Activated B cell treated with CpG ODN at 0.5 μM for 24 hours (primary cell): ENCODE data around the gene CS. TPM values are rescaled to one million over a fixed set of nuclear protein-coding genes. Genes with fewer than 3 reads are reported as not detected.

Experiments
- ATAC-seq: fragments of 200-7000 bp; cut with Tn5 transposase; one replicate; pipeline ENCODE4 v1.10.0; 2021; ENCODE audit warnings: low read depth, mild to moderate bottlenecking, moderate library complexity
- CTCF ChIA-PET: fragments of 350-600 bp; sonication (Branson Sonifier 250); formaldehyde crosslinking; loops from one replicate; lab custom pipeline; 2021; ENCODE audit warnings: antibody characterized with exemption; lab: Charles Lee
- POLR2A ChIA-PET: fragments of 350-600 bp; sonication (Branson Sonifier 250); formaldehyde crosslinking; loops from one replicate; lab custom pipeline; 2021; ENCODE audit warnings: antibody characterized with exemption; lab: Charles Lee
- DNase-seq: peaks from one replicate; pipeline ENCODE4 v3.0.0; 2022
- H3K27ac Mint-ChIP-seq: one replicate; pipeline ENCODE4 v1.8.0; 2020; ENCODE audit warnings: mixed read lengths
- H3K27me3 Mint-ChIP-seq: one replicate; pipeline ENCODE4 v1.8.0; 2021; ENCODE audit warnings: mixed read lengths
- H3K36me3 Mint-ChIP-seq: one replicate; pipeline ENCODE4 v1.8.0; 2021; ENCODE audit warnings: low read depth, mixed read lengths
- H3K4me1 Mint-ChIP-seq: one replicate; pipeline ENCODE4 v1.8.0; 2021; ENCODE audit warnings: mixed read lengths
- H3K4me3 Mint-ChIP-seq: one replicate; pipeline ENCODE4 v1.8.0; 2020; ENCODE audit warnings: mild to moderate bottlenecking, mixed read lengths
- H3K9me3 Mint-ChIP-seq: one replicate; pipeline ENCODE4 v1.8.0; 2020; ENCODE audit warnings: mixed read lengths
- intact Hi-C: fragments of 100-400 bp; cut with micrococcal nuclease; formaldehyde crosslinking; loops from one replicate; pipeline ENCODE4 v1.15.1; 2024
- total RNA-seq: library from RNA; stranded (reverse); gene quantifications from 2 replicates; pipeline ENCODE4 v1.2.3, GENCODE V29; 2022
- TF ChIP-seq, protein P1 (sequence below): fragments of 200-600 bp; IDR thresholded peaks from one replicate; pipeline ENCODE4 v1.8.0; 2022; ENCODE audit warnings: antibody characterized with exemption, mild to moderate bottlenecking

Gene CS
- total RNA-seq, 1 donor from 2014 or later = 233 TPM

DNA sequence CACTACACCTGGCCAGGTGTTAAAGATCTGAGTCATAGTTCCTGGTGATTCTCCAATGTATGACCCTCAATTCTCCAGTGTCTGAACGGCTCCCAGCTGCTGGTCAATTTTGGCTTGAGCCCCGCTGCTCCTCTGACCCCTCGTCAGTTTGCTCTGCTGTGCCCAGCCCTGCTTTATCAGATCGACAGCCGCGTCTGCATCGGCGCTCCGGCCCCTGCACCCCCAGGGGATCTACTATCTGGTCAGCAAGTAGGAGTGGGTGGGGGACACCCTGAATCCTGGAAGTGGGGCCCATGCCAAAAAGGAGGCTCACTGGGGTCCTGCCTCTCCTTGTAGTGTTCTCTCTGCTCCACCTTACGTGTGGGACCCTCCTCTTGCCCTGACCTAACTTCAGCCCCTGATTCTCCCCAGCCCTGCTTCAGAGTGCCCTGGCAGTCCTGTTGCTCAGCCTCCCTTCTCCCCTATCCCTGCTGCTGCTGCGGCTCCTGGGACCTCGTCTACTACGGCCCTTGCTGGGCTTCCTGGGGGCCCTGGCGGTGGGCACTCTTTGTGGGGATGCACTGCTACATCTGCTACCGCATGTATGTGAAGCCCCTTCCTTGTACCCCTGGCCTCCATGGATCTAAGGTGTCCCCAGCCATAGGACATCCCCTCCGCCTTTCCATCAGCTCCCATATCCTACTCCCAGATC lies 65.2 kb downstream of the CS start:
- Mint-ChIP-seq H3K4me3 (no peak overlapping the region), H3K27ac (no peak overlapping the region), H3K36me3 (peaks cover 16% of the 10 kb centered on the region), H3K9me3 (no peaks in the 10 kb centered on the region), H3K27me3 (no peaks in the 10 kb centered on the region), H3K4me1 (peaks cover 1% of the 10 kb centered on the region)
- DNase-seq (no peak), ATAC-seq (no peak)
- CTCF ChIA-PET = no interaction called here
- POLR2A ChIA-PET = interaction anchor here (0.6 kb wide), 1 partner anchor 356 kb away, joined by 3 read pairs; no protein-coding TSS in a partner anchor
- TF ChIP-seq, protein P1, sequence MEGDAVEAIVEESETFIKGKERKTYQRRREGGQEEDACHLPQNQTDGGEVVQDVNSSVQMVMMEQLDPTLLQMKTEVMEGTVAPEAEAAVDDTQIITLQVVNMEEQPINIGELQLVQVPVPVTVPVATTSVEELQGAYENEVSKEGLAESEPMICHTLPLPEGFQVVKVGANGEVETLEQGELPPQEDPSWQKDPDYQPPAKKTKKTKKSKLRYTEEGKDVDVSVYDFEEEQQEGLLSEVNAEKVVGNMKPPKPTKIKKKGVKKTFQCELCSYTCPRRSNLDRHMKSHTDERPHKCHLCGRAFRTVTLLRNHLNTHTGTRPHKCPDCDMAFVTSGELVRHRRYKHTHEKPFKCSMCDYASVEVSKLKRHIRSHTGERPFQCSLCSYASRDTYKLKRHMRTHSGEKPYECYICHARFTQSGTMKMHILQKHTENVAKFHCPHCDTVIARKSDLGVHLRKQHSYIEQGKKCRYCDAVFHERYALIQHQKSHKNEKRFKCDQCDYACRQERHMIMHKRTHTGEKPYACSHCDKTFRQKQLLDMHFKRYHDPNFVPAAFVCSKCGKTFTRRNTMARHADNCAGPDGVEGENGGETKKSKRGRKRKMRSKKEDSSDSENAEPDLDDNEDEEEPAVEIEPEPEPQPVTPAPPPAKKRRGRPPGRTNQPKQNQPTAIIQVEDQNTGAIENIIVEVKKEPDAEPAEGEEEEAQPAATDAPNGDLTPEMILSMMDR = no peak
- intact Hi-C loops = no loop called here

DNA sequence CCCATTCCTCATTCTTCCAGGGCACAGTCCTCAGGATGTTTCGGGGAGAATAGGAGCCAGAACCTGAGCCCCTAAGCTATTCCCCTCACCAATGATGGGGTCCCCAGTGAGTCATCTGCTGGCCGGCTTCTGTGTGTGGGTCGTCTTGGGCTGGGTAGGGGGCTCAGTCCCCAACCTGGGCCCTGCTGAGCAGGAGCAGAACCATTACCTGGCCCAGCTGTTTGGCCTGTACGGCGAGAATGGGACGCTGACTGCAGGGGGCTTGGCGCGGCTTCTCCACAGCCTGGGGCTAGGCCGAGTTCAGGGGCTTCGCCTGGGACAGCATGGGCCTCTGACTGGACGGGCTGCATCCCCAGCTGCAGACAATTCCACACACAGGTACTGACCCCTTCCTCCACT lies 68.9 kb downstream of the CS start:
- Mint-ChIP-seq H3K4me1 (peaks cover 1% of the 10 kb centered on the region), H3K9me3 (no peaks in the 10 kb centered on the region), H3K27ac (no peak overlapping the region), H3K36me3 (peaks cover 8% of the 10 kb centered on the region), H3K27me3 (no peaks in the 10 kb centered on the region), H3K4me3 (no peak overlapping the region)
- DNase-seq = no peak
- ChIA-PET CTCF (interaction anchor here (1.6 kb wide), 1 partner anchor 24 kb away, joined by 6 read pairs; no protein-coding TSS in a partner anchor), POLR2A (interaction anchor here (0.5 kb wide), 1 partner anchor 96 kb away, joined by 4 read pairs; no protein-coding TSS in a partner anchor)
- TF ChIP-seq, protein P1 = no peak
- ATAC-seq = no peak
- intact Hi-C loops = no loop called here

DNA sequence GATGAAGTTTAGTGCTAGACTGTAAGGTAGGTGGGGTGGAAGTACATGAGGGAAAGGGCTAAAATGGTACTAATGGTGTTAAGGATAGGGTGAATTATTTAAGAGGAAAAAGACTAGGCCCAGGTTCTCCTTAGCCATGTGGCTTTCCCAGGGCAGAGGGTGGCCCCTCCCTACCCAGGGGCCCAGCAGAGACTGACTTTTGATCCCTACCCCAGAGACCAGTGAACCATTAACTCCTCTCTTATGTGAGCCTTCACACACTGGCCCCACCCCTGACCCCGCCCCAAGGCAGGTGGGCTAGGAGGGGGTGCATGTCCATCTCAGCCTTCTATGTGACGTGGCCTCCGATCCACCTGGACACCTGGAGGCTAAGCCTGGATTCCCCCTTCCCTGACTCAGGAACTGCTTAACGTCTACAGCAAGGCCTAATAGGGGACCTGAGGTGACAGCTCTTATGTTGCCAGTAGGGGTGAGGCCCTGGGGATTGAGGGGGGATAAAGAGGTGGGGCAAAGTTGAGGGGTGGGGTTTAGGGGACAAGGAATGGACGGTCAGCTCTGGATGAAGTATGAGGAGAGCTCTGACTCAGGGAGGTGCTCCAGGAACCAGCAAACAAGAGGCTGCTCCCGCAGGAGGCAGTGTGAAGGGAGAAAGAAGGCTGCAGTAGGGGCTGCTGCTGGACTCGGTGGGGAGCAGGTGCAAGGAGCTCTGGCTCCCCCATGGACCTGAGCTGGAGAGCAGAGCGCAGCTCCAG lies 69.5 kb downstream of the CS start:
- intact Hi-C loops = no loop called here
- no peaks in the 10 kb centered on the region for H3K27me3 Mint-ChIP-seq
- H3K9me3 Mint-ChIP-seq = no peaks in the 10 kb centered on the region
- no peak overlapping the region for H3K27ac Mint-ChIP-seq
- POLR2A ChIA-PET = interaction anchor here (0.5 to 0.7 kb wide), 3 partner anchors 95 to 1732 kb away, joined by 4 to 6 read pairs (median 4); no protein-coding TSS in a partner anchor
- DNase-seq (no peak), ATAC-seq (no peak)
- no peak overlapping the region for H3K4me3 Mint-ChIP-seq
- TF ChIP-seq, protein P1 = no peak
- H3K36me3 Mint-ChIP-seq = peaks cover 10% of the 10 kb centered on the region
- CTCF ChIA-PET = interaction anchor here (1.6 kb wide), 1 partner anchor 24 kb away, joined by 6 read pairs; no protein-coding TSS in a partner anchor
- peaks cover 2% of the 10 kb centered on the region for H3K4me1 Mint-ChIP-seq

DNA sequence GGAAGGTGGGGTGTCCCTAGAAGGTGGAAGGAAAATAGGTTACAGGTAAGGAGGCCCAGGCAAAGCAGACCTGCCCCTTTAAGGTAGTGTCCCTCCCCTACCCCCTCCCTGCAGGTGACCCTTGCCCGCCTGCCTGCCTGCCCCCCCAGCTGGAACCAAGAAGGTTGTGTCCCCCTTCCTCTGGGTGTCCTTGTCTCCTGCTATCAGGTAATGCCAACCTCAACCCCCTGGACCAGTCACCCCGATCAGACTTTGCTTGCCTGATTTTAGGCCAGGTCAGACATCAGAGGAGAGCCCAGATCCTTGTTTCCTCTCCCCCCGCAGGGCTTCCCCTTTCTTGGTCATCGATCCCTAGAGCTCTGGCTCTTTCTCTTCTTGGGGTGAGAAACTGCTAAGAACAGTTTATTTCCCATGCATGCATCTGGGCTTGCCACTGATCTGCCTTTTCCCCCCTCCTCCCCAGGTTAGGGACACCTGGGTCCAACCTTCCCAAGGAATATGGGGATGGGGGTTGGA lies 70.2 kb downstream of the CS start, which contains the start of gene SLC39A5:
SLC39A5 (plus strand) TSS at position 136 of the 516 bp plus-strand sequence. CDS start 1,224 bp downstream, outside the sequence.
- POLR2A ChIA-PET = interaction anchor here (0.7 kb wide), 2 partner anchors 240 to 1732 kb away, joined by 4 to 6 read pairs; no protein-coding TSS in a partner anchor
- TF ChIP-seq, protein P1 = no peak
- CTCF ChIA-PET = no interaction called here
- Mint-ChIP-seq H3K27me3 (no peaks in the 10 kb centered on the region), H3K4me1 (peaks cover 8% of the 10 kb centered on the region), H3K27ac (no peak within 1 kb of the TSS), H3K9me3 (no peaks in the 10 kb centered on the region), H3K36me3 (peaks cover 10% of the 10 kb centered on the region), H3K4me3 (no peak within 1 kb of the TSS)
- DNase-seq (no peak), ATAC-seq (no peak)
- intact Hi-C loops = no loop called here
